Thoracic aorta (tissue), 2 donors: ENCODE results near the gene UCMA. TPM values are rescaled to one million over a fixed set of nuclear protein-coding genes. Genes with fewer than 3 reads are reported as not detected.

ENCODE experiments used
- ATAC-seq: fragments of 150-250 bp; one replicate; pipeline ENCODE4 v1.8.0; 2017; ENCODE audit warnings: low read depth; ENCODE audit not compliant: insufficient number of reproducible peaks, low FRiP score
- DNase-seq: peaks from one replicate; pipeline ENCODE4 v3.0.0-alpha.2; 2020; ENCODE audit warnings: low spot score
- H3K27ac ChIP-seq, 2 donors: fragments of 200-600 bp; sonication (generic); 1 replicate in 1 of 2; 2 replicates in 1 of 2; pipeline ENCODE4 v1.5.1; 2016; ENCODE audit warnings: mild to moderate bottlenecking in 2 of 2, moderate library complexity in 2 of 2
- H3K27me3 ChIP-seq: fragments of 200-600 bp; sonication (generic); replicated peaks from 2 replicates; pipeline ENCODE4 v1.6.0; 2016; ENCODE audit warnings: mild to moderate bottlenecking; ENCODE audit not compliant: insufficient read depth
- H3K36me3 ChIP-seq: fragments of 200-600 bp; sonication (generic); one replicate; pipeline ENCODE4 v1.5.1; 2016
- H3K4me1 ChIP-seq, 2 donors: fragments of 200-600 bp; sonication (generic); 1 replicate in 1 of 2; 2 replicates in 1 of 2; pipeline versions ENCODE4 v1.5.1 to v1.6.0; 2016; ENCODE audit warnings: low read depth in 2 of 2, mild to moderate bottlenecking in 1 of 2; ENCODE audit not compliant: control insufficient read depth in 1 of 2
- H3K4me3 ChIP-seq: fragments of 200-600 bp; sonication (generic); 2 replicates; pipeline ENCODE4 v1.5.1; 2016; ENCODE audit warnings: mild to moderate bottlenecking
- H3K9me3 ChIP-seq: fragments of 200-600 bp; sonication (generic); 2 replicates; pipeline ENCODE4 v1.5.1; 2016
- total RNA-seq, 2 donors: library from RNA; depleted of rRNA; stranded (reverse); fragments of >200 nt; gene quantifications; one replicate each; pipeline versions ENCODE4 v1.1.0 to v1.2.3, GENCODE V29; 2016
- TF ChIP-seq, protein P1 (sequence below): fragments of 200-600 bp; sonication (generic); IDR thresholded peaks from one replicate; pipeline ENCODE4 v1.5.1; 2019; ENCODE audit warnings: antibody characterized with exemption

UCMA gene
- total RNA-seq, 2 donors from 2014 or later, result not detected

DNA sequence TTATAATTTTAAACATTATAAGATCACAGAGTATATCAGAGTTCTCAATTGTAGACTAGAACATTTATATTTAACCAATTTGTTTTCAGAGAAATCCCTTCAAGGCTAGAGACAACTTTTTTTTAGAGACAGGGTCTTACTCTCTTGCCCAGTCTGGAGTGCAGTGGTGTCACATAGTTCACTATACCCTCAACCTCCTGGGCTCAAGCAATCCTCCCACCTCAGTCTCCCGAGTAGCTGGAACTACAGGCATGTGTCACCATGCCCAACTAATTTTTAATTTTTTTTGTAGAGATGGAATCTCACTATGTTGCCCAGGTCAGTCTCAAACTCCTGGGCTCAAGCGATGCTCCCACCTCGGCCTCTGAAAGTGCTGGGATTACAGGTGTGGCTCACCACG, 15.3 kb downstream of the UCMA start:
- Histone ChIP-seq H3K36me3 (no peaks in the 10 kb centered on the region), H3K27me3 (no peaks in the 10 kb centered on the region), H3K4me3 (no peak overlapping the region), H3K27ac (no peak overlapping the region), H3K4me1 (no peaks in the 10 kb centered on the region), H3K9me3 (no peaks in the 10 kb centered on the region)
- DNase-seq, result no peak
- TF ChIP-seq, protein P1, sequence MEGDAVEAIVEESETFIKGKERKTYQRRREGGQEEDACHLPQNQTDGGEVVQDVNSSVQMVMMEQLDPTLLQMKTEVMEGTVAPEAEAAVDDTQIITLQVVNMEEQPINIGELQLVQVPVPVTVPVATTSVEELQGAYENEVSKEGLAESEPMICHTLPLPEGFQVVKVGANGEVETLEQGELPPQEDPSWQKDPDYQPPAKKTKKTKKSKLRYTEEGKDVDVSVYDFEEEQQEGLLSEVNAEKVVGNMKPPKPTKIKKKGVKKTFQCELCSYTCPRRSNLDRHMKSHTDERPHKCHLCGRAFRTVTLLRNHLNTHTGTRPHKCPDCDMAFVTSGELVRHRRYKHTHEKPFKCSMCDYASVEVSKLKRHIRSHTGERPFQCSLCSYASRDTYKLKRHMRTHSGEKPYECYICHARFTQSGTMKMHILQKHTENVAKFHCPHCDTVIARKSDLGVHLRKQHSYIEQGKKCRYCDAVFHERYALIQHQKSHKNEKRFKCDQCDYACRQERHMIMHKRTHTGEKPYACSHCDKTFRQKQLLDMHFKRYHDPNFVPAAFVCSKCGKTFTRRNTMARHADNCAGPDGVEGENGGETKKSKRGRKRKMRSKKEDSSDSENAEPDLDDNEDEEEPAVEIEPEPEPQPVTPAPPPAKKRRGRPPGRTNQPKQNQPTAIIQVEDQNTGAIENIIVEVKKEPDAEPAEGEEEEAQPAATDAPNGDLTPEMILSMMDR, result no peak
- ATAC-seq, result no peak

DNA sequence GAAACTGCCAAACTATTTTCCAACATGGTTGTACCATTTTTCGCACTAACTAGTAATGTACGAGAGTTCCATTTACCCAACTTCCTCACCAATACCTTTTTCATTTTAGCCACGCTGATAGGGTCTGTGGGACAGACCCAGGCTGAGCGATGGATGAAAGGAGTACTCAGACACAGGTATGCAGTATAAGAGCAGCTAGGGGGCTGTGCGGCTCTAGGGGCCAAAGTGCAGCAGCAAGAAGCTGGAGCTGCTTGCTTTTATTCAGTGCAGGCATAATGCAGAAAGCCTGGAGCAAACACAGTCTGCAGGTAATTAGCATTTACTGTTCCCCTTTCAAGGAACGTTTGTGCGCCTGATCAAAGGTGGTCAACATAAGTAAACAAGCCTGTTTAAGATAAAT, 21.0 kb downstream of the UCMA start:
- no peaks in the 10 kb centered on the region for H3K36me3 ChIP-seq
- ATAC-seq, result no peak
- no peaks in the 10 kb centered on the region for H3K27me3 ChIP-seq
- DNase-seq, result no peak
- no peak overlapping the region for H3K4me3 ChIP-seq
- no peak overlapping the region for H3K27ac ChIP-seq
- H3K4me1 ChIP-seq, result no peaks in the 10 kb centered on the region
- TF ChIP-seq, protein P1, result no peak
- H3K9me3 ChIP-seq, result no peaks in the 10 kb centered on the region

DNA sequence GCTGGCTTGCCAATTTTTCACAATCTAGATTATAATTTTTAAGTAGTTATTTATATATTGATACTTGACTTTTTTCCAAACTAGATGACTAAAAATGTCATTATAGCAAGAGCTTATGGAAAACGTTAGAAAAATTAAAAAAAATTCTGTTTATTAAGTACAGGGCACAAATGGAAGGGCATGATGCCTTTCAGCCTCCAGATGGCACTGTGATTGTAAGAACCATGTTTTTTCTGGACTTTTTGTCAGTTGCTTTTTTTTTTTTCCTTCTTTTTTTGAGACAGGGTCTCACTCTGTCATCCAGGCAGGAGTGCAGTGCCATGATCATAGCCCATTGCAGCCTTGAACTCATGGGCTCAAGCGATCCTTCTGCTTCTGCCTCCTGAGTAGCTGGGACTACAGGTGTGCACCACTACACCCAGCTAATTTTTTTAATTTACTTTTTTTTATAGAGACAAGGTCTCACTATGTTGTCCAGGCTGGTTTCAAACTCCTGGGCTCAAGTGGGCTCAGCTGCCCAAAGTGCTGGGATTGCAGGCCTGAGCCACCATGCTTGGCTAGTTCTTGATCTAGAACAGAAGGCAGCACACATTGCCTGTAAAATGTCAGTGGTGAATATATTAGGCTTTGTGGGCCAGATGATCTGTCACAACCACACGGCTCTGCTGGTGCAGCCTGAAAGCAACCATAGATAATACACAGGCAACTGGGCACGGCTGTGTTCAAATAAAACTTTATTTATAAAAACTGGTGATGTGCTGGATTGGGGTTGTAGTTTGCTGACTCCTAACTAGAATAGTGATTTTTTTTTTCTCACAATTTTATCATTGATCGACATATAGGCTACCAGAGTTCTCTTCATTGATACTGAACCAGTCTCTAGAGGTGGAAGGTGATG, 27.4 kb downstream of the UCMA start:
- ATAC-seq (no peak), DNase-seq (no peak)
- Histone ChIP-seq H3K4me1 (no peaks in the 10 kb centered on the region), H3K9me3 (no peaks in the 10 kb centered on the region), H3K27ac (no peak overlapping the region), H3K27me3 (no peaks in the 10 kb centered on the region), H3K4me3 (no peak overlapping the region), H3K36me3 (no peaks in the 10 kb centered on the region)
- TF ChIP-seq, protein P1, result peak; percentile 35

DNA sequence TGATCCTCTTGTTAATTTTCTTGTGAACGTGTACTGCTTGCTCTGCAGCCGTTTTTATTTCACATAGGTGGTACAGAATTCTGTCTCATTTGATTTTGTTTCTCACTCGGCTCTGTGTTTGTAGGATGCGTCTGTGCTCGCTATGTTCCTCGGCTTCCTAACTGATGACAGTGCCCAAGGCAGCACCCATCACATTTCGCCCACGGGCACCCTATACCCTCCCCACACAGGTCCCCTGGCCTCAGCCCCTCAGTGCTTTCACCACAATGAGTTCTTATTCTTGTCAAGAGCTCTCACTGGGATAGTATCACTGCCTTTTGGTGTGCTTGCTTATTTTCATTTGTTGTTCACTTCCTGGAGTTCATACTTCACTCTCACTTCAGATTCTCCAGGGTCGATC, 28.1 kb downstream of the UCMA start:
- no peak for ATAC-seq
- Histone ChIP-seq H3K4me1 (no peaks in the 10 kb centered on the region), H3K27me3 (no peaks in the 10 kb centered on the region), H3K9me3 (no peaks in the 10 kb centered on the region), H3K27ac (no peak overlapping the region), H3K4me3 (no peak overlapping the region), H3K36me3 (no peaks in the 10 kb centered on the region)
- TF ChIP-seq, protein P1, result no peak
- no peak for DNase-seq

DNA sequence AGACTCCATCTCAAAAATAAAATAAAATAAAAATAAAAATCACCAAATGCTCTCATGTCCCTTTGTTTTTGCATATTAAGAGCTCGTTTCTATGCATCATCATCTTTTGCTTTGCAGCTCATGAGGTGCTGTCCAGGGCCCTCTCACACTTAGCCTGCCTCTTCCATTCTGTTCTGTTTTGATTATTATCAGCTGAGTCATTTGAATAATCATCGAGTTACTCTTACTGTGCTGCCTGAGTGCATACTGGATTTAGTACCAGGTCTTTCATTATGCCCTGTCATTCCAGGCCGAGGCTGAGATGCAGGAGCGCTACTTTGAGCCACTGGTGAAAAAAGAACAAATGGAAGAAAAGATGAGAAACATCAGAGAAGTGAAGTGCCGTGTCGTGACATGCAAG, 33.0 kb downstream of the UCMA start:
- DNase-seq (no peak), ATAC-seq (no peak)
- no peaks in the 10 kb centered on the region for H3K4me1 ChIP-seq
- no peak overlapping the region for H3K27ac ChIP-seq
- TF ChIP-seq, protein P1, result no peak
- no peaks in the 10 kb centered on the region for H3K9me3 ChIP-seq
- no peak overlapping the region for H3K4me3 ChIP-seq
- no peaks in the 10 kb centered on the region for H3K27me3 ChIP-seq
- no peaks in the 10 kb centered on the region for H3K36me3 ChIP-seq
